HEK293 (cell line): ENCODE data around the gene ZNF236.
A peak's percentile ranks its signal among the peaks of the same experiment; 100 is the strongest.

Experiments
- CTCF ChIA-PET: fragments of 350-600 bp; formaldehyde crosslinking; extraction: SDS; loops from one replicate; lab custom pipeline; 2021; ENCODE audit warnings: antibody characterized with exemption; lab: Yijun Ruan, JAX
- POLR2A ChIA-PET: fragments of 300-600 bp; formaldehyde crosslinking; extraction: SDS; loops from one replicate; lab custom pipeline; 2020; ENCODE audit warnings: antibody characterized with exemption, inconsistent platforms; lab: Yijun Ruan, JAX
- H3K27ac ChIP-seq: fragments of 200-500 bp; sonication (Bioruptor generic); 2 replicates; pipeline ENCODE4 v1.5.1; 2014; ENCODE audit warnings: low read depth, low read length, control low read depth, inconsistent platforms; ENCODE audit errors: extremely low read depth
- H3K36me3 ChIP-seq, 2 experiments: fragments of 200-500 bp in 1 of 2; sonication (Bioruptor generic) in 1 of 2; 1 replicate in 1 of 2; 2 replicates in 1 of 2; pipeline ENCODE4 v1.5.1; 2014 to 2017; ENCODE audit warnings: inconsistent platforms in 2 of 2, low read length in 2 of 2; ENCODE audit not compliant: control insufficient read depth in 2 of 2, insufficient read depth in 1 of 2
- H3K4me1 ChIP-seq: fragments of 200-500 bp; sonication (Bioruptor generic); 2 replicates; pipeline ENCODE4 v1.5.1; 2014; ENCODE audit warnings: mild to moderate bottlenecking, low read length, inconsistent platforms; ENCODE audit not compliant: control insufficient read depth, insufficient read depth
- H3K4me3 ChIP-seq: 2 replicates; pipeline ENCODE4 v1.5.1; 2011; ENCODE audit warnings: low read depth, mild to moderate bottlenecking, control low read depth, low read length, moderate library complexity
- H3K9me3 ChIP-seq: fragments of 200-500 bp; sonication (Bioruptor generic); 2 replicates; pipeline ENCODE4 v1.5.1; 2014; ENCODE audit warnings: low read depth, low read length, inconsistent platforms; ENCODE audit not compliant: control insufficient read depth, insufficient read depth
- BCL11A ChIP-seq: fragments of 450-650 bp; formaldehyde crosslinking; IDR thresholded peaks from 2 replicates; pipeline ENCODE4 v1.5.1; 2016; ENCODE audit warnings: low read depth, missing biosample characterization, missing genetic modification characterization
- EGR2 ChIP-seq: fragments of 450-650 bp; formaldehyde crosslinking; IDR thresholded peaks from 2 replicates; pipeline ENCODE4 v1.5.1; 2016; ENCODE audit warnings: low read depth, missing biosample characterization, missing genetic modification characterization
- GLI4 ChIP-seq: fragments of 450-650 bp; formaldehyde crosslinking; IDR thresholded peaks from 2 replicates; pipeline ENCODE4 v1.5.1; 2016; ENCODE audit warnings: missing biosample characterization, missing genetic modification characterization
- HOXD13 ChIP-seq: sonication (generic); formaldehyde crosslinking; IDR thresholded peaks from 2 replicates; pipeline ENCODE4 v1.8.0; 2022; ENCODE audit warnings: missing genetic modification reagents, borderline replicate concordance
- KLF10 ChIP-seq: fragments of 450-650 bp; IDR thresholded peaks from 2 replicates; pipeline ENCODE4 v1.5.1; 2018; ENCODE audit warnings: missing biosample characterization, mild to moderate bottlenecking, missing genetic modification characterization
- SP2 ChIP-seq: fragments of 450-650 bp; formaldehyde crosslinking; IDR thresholded peaks from 2 replicates; pipeline ENCODE4 v1.5.1; 2016; ENCODE audit warnings: missing biosample characterization, missing genetic modification characterization
- ZBTB17 ChIP-seq: fragments of 450-650 bp; formaldehyde crosslinking; IDR thresholded peaks from 2 replicates; pipeline ENCODE4 v1.5.1; 2016; ENCODE audit warnings: missing biosample characterization, missing genetic modification characterization
- ZBTB20 ChIP-seq: fragments of 450-650 bp; formaldehyde crosslinking; IDR thresholded peaks from 2 replicates; pipeline ENCODE4 v1.5.1; 2016; ENCODE audit warnings: missing biosample characterization, missing genetic modification characterization
- ZEB2 ChIP-seq: fragments of 450-650 bp; formaldehyde crosslinking; IDR thresholded peaks from 2 replicates; pipeline ENCODE4 v1.5.1; 2016; ENCODE audit warnings: missing biosample characterization, missing genetic modification characterization
- ZFHX2 ChIP-seq: fragments of 450-650 bp; formaldehyde crosslinking; conservative IDR thresholded peaks from 2 replicates; pipeline ENCODE4 v1.5.1; 2016; ENCODE audit warnings: missing biosample characterization, missing genetic modification characterization
- ZIC2 ChIP-seq: fragments of 450-650 bp; formaldehyde crosslinking; IDR thresholded peaks from 2 replicates; pipeline ENCODE4 v1.5.1; 2016; ENCODE audit warnings: missing biosample characterization, missing genetic modification characterization
- ZNF157 ChIP-seq: fragments of 450-650 bp; formaldehyde crosslinking; IDR thresholded peaks from 2 replicates; pipeline ENCODE4 v1.5.1; 2016; ENCODE audit warnings: missing biosample characterization, missing genetic modification characterization
- ZNF169 ChIP-seq: fragments of 450-650 bp; formaldehyde crosslinking; IDR thresholded peaks from 2 replicates; pipeline ENCODE4 v1.5.1; 2016; ENCODE audit warnings: missing biosample characterization, missing genetic modification characterization
- ZNF19 ChIP-seq: fragments of 450-650 bp; formaldehyde crosslinking; IDR thresholded peaks from 2 replicates; pipeline ENCODE4; 2016; ENCODE audit warnings: missing biosample characterization, missing genetic modification characterization, low read depth
- ZNF214 ChIP-seq: fragments of 450-650 bp; formaldehyde crosslinking; IDR thresholded peaks from 2 replicates; pipeline ENCODE4 v1.5.1; 2017; ENCODE audit warnings: missing biosample characterization, mild to moderate bottlenecking, missing genetic modification characterization, borderline replicate concordance
- ZNF341 ChIP-seq: fragments of 450-650 bp; formaldehyde crosslinking; IDR thresholded peaks from 2 replicates; pipeline ENCODE4; 2016; ENCODE audit warnings: low read depth, missing biosample characterization, missing genetic modification characterization
- ZNF37A ChIP-seq: fragments of 450-650 bp; IDR thresholded peaks from 2 replicates; pipeline ENCODE4 v1.5.1; 2018; ENCODE audit warnings: missing biosample characterization, missing genetic modification characterization
- ZNF514 ChIP-seq: fragments of 450-650 bp; formaldehyde crosslinking; IDR thresholded peaks from 2 replicates; pipeline ENCODE4 v1.5.1; 2016; ENCODE audit warnings: missing biosample characterization, missing genetic modification characterization
- ZNF529 ChIP-seq: fragments of 450-650 bp; formaldehyde crosslinking; IDR thresholded peaks from 2 replicates; pipeline ENCODE4 v1.5.1; 2017; ENCODE audit warnings: missing genetic modification characterization, missing biosample characterization; ENCODE audit not compliant: insufficient replicate concordance
- ZNF585B ChIP-seq: fragments of 450-650 bp; formaldehyde crosslinking; IDR thresholded peaks from 2 replicates; pipeline ENCODE4 v1.5.1; 2016; ENCODE audit warnings: missing biosample characterization, missing genetic modification characterization
- ZNF658 ChIP-seq: fragments of 450-650 bp; formaldehyde crosslinking; IDR thresholded peaks from 2 replicates; pipeline ENCODE4; 2016; ENCODE audit warnings: missing biosample characterization, missing genetic modification characterization
- ZNF747 ChIP-seq: fragments of 450-650 bp; formaldehyde crosslinking; IDR thresholded peaks from 2 replicates; pipeline ENCODE4 v1.5.1; 2016; ENCODE audit warnings: missing biosample characterization, missing genetic modification characterization
- ZSCAN16 ChIP-seq: fragments of 450-650 bp; formaldehyde crosslinking; IDR thresholded peaks from 2 replicates; pipeline ENCODE4 v1.5.1; 2016; ENCODE audit warnings: missing biosample characterization, missing genetic modification characterization
- TF ChIP-seq, protein P1 (sequence below): fragments of 450-650 bp; formaldehyde crosslinking; IDR thresholded peaks from 2 replicates; pipeline ENCODE4 v1.5.1; 2017; ENCODE audit warnings: missing biosample characterization, missing genetic modification characterization
- TF ChIP-seq, protein P2 (sequence below): fragments of 450-650 bp; formaldehyde crosslinking; IDR thresholded peaks from 2 replicates; pipeline ENCODE4; 2016; ENCODE audit warnings: missing biosample characterization, missing genetic modification characterization
- TF ChIP-seq, protein P3 (sequence below): fragments of 450-650 bp; formaldehyde crosslinking; IDR thresholded peaks from 2 replicates; pipeline ENCODE4 v1.5.1; 2016; ENCODE audit warnings: missing biosample characterization, missing genetic modification characterization
- TF ChIP-seq, protein P4 (sequence below): fragments of 450-650 bp; formaldehyde crosslinking; IDR thresholded peaks from 2 replicates; pipeline ENCODE4 v1.5.1; 2016; ENCODE audit warnings: missing biosample characterization, missing genetic modification characterization
- TF ChIP-seq, protein P5 (sequence below): fragments of 450-650 bp; formaldehyde crosslinking; IDR thresholded peaks from 2 replicates; pipeline ENCODE4 v1.5.1; 2016; ENCODE audit warnings: missing biosample characterization, missing genetic modification characterization

ZNF236 gene

GRCh38 chr18:77006305-77007175 is 184.2 kb downstream of the ZNF236 start:
- H3K36me3 ChIP-seq, result no peaks in the 10 kb centered on the region
- CTCF ChIA-PET, result interaction anchor here (0.7 to 1.1 kb wide), 3 partner anchors 9 to 83 kb away, joined by 3 read pairs; no protein-coding TSS in a partner anchor
- no peak overlapping the region for H3K4me3 ChIP-seq
- TF ChIP-seq ZNF585B (no peak), ZNF341 (no peak), ZNF514 (tag by site-specific recombination) (no peak), ZNF529 (no peak), ZNF214 (no peak), ZNF157 (tag by site-specific recombination) (no peak), HOXD13 (no peak), ZBTB17 (tag by site-specific recombination) (no peak), ZIC2 (tag by site-specific recombination) (no peak), ZSCAN16 (tag by site-specific recombination) (no peak), ZNF37A (no peak), GLI4 (tag by site-specific recombination) (no peak)
- TF ChIP-seq, protein P1, sequence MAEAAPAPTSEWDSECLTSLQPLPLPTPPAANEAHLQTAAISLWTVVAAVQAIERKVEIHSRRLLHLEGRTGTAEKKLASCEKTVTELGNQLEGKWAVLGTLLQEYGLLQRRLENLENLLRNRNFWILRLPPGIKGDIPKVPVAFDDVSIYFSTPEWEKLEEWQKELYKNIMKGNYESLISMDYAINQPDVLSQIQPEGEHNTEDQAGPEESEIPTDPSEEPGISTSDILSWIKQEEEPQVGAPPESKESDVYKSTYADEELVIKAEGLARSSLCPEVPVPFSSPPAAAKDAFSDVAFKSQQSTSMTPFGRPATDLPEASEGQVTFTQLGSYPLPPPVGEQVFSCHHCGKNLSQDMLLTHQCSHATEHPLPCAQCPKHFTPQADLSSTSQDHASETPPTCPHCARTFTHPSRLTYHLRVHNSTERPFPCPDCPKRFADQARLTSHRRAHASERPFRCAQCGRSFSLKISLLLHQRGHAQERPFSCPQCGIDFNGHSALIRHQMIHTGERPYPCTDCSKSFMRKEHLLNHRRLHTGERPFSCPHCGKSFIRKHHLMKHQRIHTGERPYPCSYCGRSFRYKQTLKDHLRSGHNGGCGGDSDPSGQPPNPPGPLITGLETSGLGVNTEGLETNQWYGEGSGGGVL (tag by site-specific recombination), result no peak
- TF ChIP-seq, protein P2, sequence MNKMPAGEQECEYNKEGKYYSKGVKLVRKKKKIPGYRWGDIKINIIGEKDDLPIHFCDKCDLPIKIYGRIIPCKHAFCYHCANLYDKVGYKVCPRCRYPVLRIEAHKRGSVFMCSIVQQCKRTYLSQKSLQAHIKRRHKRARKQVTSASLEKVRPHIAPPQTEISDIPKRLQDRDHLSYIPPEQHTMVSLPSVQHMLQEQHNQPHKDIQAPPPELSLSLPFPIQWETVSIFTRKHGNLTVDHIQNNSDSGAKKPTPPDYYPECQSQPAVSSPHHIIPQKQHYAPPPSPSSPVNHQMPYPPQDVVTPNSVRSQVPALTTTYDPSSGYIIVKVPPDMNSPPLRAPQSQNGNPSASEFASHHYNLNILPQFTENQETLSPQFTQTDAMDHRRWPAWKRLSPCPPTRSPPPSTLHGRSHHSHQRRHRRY (tag by site-specific recombination), result no peak
- TF ChIP-seq, protein P3, sequence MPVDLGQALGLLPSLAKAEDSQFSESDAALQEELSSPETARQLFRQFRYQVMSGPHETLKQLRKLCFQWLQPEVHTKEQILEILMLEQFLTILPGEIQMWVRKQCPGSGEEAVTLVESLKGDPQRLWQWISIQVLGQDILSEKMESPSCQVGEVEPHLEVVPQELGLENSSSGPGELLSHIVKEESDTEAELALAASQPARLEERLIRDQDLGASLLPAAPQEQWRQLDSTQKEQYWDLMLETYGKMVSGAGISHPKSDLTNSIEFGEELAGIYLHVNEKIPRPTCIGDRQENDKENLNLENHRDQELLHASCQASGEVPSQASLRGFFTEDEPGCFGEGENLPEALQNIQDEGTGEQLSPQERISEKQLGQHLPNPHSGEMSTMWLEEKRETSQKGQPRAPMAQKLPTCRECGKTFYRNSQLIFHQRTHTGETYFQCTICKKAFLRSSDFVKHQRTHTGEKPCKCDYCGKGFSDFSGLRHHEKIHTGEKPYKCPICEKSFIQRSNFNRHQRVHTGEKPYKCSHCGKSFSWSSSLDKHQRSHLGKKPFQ (tag by site-specific recombination), result no peak
- TF ChIP-seq, all 188 proteins: peak for 0
- Histone ChIP-seq H3K9me3 (no peaks in the 10 kb centered on the region), H3K27ac (no peak overlapping the region), H3K4me1 (no peaks in the 10 kb centered on the region)
- POLR2A ChIA-PET, result no interaction called here

GRCh38 chr18:77007251-77007650 is 184.9 kb downstream of the ZNF236 start:
- POLR2A ChIA-PET, result no interaction called here
- Histone ChIP-seq H3K36me3 (no peaks in the 10 kb centered on the region), H3K9me3 (no peaks in the 10 kb centered on the region), H3K4me3 (no peak overlapping the region), H3K4me1 (no peaks in the 10 kb centered on the region), H3K27ac (no peak overlapping the region)
- CTCF ChIA-PET, result interaction anchor here (0.7 to 1.1 kb wide), 3 partner anchors 8 to 84 kb away, joined by 3 read pairs; no protein-coding TSS in a partner anchor
- no peak for TF ChIP-seq ZNF19 (tag by site-specific recombination)
- TF ChIP-seq ZFHX2 (tag by site-specific recombination), result peak; percentile 23; the same call in 1 of the 2 replicates
- no peak for TF ChIP-seq ZNF341
- TF ChIP-seq, protein P3 (tag by site-specific recombination), result no peak
- TF ChIP-seq, protein P4, sequence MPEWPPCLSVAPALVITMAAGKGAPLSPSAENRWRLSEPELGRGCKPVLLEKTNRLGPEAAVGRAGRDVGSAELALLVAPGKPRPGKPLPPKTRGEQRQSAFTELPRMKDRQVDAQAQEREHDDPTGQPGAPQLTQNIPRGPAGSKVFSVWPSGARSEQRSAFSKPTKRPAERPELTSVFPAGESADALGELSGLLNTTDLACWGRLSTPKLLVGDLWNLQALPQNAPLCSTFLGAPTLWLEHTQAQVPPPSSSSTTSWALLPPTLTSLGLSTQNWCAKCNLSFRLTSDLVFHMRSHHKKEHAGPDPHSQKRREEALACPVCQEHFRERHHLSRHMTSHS, result no peak
- TF ChIP-seq ZEB2 (tag by site-specific recombination), result no peak
- TF ChIP-seq ZNF747 (tag by site-specific recombination), result no peak
- TF ChIP-seq, protein P5, sequence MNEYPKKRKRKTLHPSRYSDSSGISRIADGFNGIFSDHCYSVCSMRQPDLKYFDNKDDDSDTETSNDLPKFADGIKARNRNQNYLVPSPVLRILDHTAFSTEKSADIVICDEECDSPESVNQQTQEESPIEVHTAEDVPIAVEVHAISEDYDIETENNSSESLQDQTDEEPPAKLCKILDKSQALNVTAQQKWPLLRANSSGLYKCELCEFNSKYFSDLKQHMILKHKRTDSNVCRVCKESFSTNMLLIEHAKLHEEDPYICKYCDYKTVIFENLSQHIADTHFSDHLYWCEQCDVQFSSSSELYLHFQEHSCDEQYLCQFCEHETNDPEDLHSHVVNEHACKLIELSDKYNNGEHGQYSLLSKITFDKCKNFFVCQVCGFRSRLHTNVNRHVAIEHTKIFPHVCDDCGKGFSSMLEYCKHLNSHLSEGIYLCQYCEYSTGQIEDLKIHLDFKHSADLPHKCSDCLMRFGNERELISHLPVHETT (tag by site-specific recombination), result no peak
- TF ChIP-seq KLF10 (tag by site-specific recombination), result no peak
- no peak for TF ChIP-seq SP2
- no peak for TF ChIP-seq BCL11A (tag by site-specific recombination)
- no peak for TF ChIP-seq ZNF658 (tag by site-specific recombination)
- TF ChIP-seq EGR2, result peak; percentile 61; the same call in 1 of the 2 replicates
- TF ChIP-seq ZNF169 (tag by site-specific recombination), result no peak
- TF ChIP-seq ZBTB20 (tag by site-specific recombination), result no peak
